ENCODE measurements around the gene PRIM2.
"Not testable (repeated sequence)": the region's sequence is repeated elsewhere in the genome, so short reads cannot be mapped to it uniquely, and the experiment has no call there.

- not testable (repeated sequence) for TF ChIP-seq CTCF (conservative IDR thresholded peaks at IDR 0.05 in 1 of 2, IDR thresholded peaks at IDR 0.05 in 1 of 2; ENCODE audit: low read depth in 1 of 2, low read length in 2 of 2); EZH2 (IDR thresholded peaks at IDR 0.05; ENCODE audit: low read length, missing control alignments)
Observed at GRCh38 chr6:57440735-57441134, 123.3 kb downstream of the PRIM2 start.

Data from fibroblast of lung (primary cell).